Nephron progenitor cell (in vitro differentiated cells): ENCODE measurements around the gene MGLL.
"Not testable (repeated sequence)": the region's sequence is repeated elsewhere in the genome, so short reads cannot be mapped to it uniquely, and the experiment has no call there.

Experiments
- DNase-seq: peaks from one replicate; pipeline ENCODE4 v3.0.0; 2021
- H3K27ac Mint-ChIP-seq: 2 replicates; pipeline ENCODE4 v1.8.0; 2021; ENCODE audit warnings: mild to moderate bottlenecking, moderate library complexity, mixed read lengths
- H3K27me3 Mint-ChIP-seq: 2 replicates; pipeline ENCODE4 v1.8.0; 2021; ENCODE audit warnings: mild to moderate bottlenecking, low read depth, mixed read lengths; ENCODE audit not compliant: poor library complexity
- H3K36me3 Mint-ChIP-seq: 2 replicates; pipeline ENCODE4 v1.8.0; 2021; ENCODE audit warnings: low read depth, mixed read lengths
- H3K4me1 Mint-ChIP-seq: 2 replicates; pipeline ENCODE4 v1.8.0; 2021; ENCODE audit warnings: mixed read lengths
- H3K4me3 Mint-ChIP-seq: 2 replicates; pipeline ENCODE4 v1.8.0; 2021; ENCODE audit warnings: mild to moderate bottlenecking, moderate library complexity, mixed read lengths
- H3K9me3 Mint-ChIP-seq: 2 replicates; pipeline ENCODE4 v1.8.0; 2021; ENCODE audit warnings: mild to moderate bottlenecking, moderate library complexity, mixed read lengths
- TF ChIP-seq, protein P1 (sequence below): fragments of 200-600 bp; sonication (generic); IDR thresholded peaks from 2 replicates; pipeline ENCODE4 v1.5.0; 2021; ENCODE audit warnings: antibody characterized with exemption

MGLL gene

DNA sequence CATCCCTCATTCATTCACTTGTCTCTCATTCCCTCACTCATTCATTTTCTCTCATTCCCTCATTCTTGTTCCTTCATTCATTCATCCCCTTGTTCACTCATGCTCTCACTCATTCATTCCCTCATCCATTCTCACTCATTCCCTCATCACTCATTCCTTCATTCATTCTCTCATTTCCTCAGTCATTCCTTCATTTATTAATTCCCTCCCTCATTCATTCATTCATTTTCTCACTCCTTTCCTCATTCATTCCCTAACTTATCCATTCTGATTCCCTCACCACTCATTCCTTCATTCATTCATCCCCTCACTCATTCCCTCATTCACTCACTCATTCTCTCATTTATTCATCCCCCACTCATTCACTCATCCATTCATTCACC, 135.8 kb downstream of the MGLL start:
- TF ChIP-seq, protein P1, sequence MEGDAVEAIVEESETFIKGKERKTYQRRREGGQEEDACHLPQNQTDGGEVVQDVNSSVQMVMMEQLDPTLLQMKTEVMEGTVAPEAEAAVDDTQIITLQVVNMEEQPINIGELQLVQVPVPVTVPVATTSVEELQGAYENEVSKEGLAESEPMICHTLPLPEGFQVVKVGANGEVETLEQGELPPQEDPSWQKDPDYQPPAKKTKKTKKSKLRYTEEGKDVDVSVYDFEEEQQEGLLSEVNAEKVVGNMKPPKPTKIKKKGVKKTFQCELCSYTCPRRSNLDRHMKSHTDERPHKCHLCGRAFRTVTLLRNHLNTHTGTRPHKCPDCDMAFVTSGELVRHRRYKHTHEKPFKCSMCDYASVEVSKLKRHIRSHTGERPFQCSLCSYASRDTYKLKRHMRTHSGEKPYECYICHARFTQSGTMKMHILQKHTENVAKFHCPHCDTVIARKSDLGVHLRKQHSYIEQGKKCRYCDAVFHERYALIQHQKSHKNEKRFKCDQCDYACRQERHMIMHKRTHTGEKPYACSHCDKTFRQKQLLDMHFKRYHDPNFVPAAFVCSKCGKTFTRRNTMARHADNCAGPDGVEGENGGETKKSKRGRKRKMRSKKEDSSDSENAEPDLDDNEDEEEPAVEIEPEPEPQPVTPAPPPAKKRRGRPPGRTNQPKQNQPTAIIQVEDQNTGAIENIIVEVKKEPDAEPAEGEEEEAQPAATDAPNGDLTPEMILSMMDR: no peak
- Mint-ChIP-seq H3K9me3 (no peaks in the 10 kb centered on the region), H3K4me1 (peaks cover 16% of the 10 kb centered on the region), H3K27me3 (no peaks in the 10 kb centered on the region), H3K36me3 (no peaks in the 10 kb centered on the region), H3K27ac (no peak overlapping the region), H3K4me3 (no peak overlapping the region)
- DNase-seq: no peak

DNA sequence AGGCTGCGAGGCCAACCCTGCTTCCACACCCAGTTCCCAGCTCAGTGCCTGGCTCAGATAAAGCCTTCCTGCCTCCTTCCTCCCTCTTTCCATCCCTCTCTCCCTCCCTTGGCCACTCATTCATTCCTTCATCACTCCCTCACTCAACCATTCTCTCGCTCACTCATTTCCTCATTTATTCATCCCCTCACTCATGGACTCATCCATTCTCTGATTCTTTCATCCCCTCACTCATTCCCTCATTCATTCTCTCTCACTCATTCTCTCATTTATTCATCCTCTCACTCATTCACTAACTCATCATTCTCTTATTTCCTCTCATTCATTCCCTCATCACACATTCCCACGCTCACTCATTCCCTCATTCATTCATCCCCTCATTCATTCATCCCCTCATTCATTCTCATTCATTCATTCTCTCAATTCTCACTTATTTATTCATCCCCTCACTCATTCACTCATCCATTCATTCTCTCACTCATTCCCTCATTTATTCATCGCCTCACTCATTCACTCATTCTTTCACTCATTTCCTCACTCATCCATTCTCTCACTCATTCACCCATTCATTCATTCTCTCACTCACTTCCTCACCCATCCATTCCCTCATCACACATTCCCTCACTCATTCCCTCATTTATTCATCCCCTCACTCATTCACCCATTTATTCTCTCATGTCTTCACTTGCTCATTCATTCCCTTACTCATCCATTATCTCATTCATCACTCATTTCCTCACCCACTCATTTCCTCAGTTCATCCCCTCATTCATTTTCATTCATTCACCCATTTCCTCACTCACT, 136.4 kb downstream of the MGLL start:
- H3K4me3 Mint-ChIP-seq: no peak overlapping the region
- no peak overlapping the region for H3K27ac Mint-ChIP-seq
- TF ChIP-seq, protein P1: no peak
- H3K36me3 Mint-ChIP-seq: no peaks in the 10 kb centered on the region
- no peaks in the 10 kb centered on the region for H3K27me3 Mint-ChIP-seq
- peaks cover 16% of the 10 kb centered on the region for H3K4me1 Mint-ChIP-seq
- DNase-seq: no peak
- no peaks in the 10 kb centered on the region for H3K9me3 Mint-ChIP-seq

DNA sequence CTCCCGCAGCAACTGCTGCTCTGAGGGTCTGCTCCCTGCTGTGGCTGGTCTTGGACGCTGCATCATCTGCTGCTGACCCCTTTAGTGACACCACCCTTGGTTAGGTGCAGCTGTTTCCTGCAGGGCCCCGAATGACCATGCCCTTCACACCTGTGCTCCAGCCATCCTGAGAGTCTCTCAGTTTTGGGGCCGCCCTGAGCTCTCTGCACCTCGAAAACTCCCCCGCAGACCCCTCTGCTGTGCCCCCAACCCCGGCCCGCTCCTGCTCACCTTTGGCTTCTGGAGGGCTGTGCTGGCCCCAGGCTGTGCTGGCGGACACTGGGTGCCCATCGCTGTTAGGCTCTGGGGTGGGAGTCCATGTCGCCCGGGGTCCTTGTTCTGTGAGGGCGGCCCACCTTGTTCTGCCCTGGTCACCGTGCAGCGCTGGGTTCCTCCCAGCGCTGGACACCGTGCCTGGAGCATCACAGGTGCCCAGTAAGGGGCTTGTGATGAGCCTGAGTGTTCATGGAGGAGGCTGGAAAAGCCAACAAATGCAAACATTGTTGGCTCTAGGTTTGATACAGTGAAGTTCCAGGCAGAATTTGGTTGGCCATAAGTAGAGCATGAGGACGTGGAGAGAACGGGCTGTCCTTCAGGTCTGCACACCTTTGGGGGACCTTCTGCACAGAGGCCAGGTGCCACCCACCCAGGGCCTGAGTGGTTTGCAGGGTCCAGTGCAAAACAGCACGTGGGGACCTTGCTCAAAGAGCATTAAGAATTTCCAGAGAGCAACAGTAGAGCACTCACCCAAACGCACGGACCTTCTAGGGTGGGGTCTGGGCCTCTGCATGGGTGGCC, 137.2 kb downstream of the MGLL start:
- no peak overlapping the region for H3K27ac Mint-ChIP-seq
- peak; percentile 12 for DNase-seq
- H3K27me3 Mint-ChIP-seq: no peaks in the 10 kb centered on the region
- H3K36me3 Mint-ChIP-seq: no peaks in the 10 kb centered on the region
- TF ChIP-seq, protein P1: no peak
- H3K4me3 Mint-ChIP-seq: no peak overlapping the region
- H3K9me3 Mint-ChIP-seq: no peaks in the 10 kb centered on the region
- H3K4me1 Mint-ChIP-seq: peaks cover 16% of the 10 kb centered on the region

DNA sequence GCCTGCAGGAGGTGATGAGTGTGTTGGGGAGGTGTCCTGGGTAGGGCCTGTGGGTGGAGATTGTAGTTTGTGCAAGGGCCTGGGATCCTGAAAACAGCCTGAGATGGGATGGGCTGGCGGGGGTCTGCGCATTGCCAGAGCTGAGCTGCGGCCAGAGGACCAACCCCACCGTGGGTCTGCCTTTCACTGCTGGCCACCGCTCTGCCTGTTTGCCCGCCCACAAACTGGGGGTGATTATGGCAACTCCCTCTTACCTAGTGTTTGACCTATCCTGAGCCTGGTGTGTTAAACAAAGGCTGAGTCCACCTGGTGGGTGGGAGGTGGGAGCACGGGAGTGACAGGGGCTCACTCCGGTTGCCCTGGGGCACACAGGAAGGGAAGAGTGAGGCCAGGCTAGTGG, 139.8 kb downstream of the MGLL start:
- Mint-ChIP-seq H3K27me3 (peaks cover 7% of the 10 kb centered on the region), H3K4me1 (peaks cover 23% of the 10 kb centered on the region), H3K9me3 (no peaks in the 10 kb centered on the region), H3K36me3 (no peaks in the 10 kb centered on the region), H3K4me3 (no peak overlapping the region), H3K27ac (no peak overlapping the region)
- TF ChIP-seq, protein P1: no peak
- DNase-seq: no peak

DNA sequence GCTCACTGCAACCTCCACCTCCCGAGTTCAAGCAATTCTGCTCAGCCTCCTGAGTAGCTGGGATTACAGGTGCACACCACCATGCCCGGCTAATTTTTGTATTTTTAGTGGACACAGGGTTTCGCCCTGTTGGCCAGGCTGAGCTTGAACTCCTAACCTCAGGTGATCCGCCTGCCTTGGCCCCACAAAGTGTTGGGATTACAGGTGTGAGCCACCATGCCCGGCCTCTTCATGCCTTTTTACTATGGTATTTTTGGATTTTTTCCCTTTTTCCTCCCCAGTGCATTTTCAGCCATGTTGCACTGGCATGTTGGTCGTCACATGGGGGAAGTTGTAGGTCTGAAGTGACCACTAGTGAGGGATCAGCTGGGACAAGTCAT, 140.2 kb downstream of the MGLL start:
- not testable (repeated sequence) for H3K27ac Mint-ChIP-seq, H3K27me3 Mint-ChIP-seq, H3K4me3 Mint-ChIP-seq, H3K36me3 Mint-ChIP-seq, H3K9me3 Mint-ChIP-seq, DNase-seq
- peaks cover 25% of the 10 kb centered on the region for H3K4me1 Mint-ChIP-seq

DNA sequence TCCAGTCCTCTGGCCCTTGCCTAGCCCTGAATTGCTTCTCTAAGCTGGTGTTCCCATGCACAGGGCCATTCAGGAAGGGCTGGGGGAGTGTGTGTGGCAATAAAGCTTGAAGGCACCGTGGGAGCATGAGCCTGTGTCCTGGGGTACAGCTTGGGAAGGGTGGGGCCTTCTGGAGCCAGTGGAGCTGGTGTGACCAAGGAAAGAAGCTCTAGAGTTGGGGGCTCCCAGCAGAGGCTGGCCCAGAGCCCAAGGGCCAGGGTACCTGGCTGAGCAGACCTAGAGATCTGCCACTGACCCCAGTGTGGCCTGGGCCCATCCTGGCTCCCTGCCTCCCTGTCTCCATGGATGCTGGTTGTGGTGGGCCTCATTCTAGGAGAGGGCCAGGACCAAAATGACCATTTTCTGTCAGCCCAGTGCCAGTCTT, 141.5 kb downstream of the MGLL start:
- Mint-ChIP-seq H3K27me3 (peaks cover 13% of the 10 kb centered on the region), H3K4me3 (no peak overlapping the region), H3K27ac (no peak overlapping the region), H3K9me3 (no peaks in the 10 kb centered on the region), H3K4me1 (peaks cover 30% of the 10 kb centered on the region), H3K36me3 (no peaks in the 10 kb centered on the region)
- no peak for DNase-seq
- TF ChIP-seq, protein P1: no peak
